HepG2 (cell line): ENCODE measurements around the gene SMO. TPM values are rescaled to one million over a fixed set of nuclear protein-coding genes. Genes with fewer than 3 reads are reported as not detected.

Source experiments
- ATAC-seq: fragments of 200-7000 bp; cut with Tn5 transposase; 3 replicates; pipeline ENCODE4 v1.9.1; 2020; ENCODE audit warnings: mild to moderate bottlenecking, moderate library complexity
- BruUV-seq: library from RNA; stranded (reverse); fragments of 400-500 nt; replicated peaks from 2 replicates; lab custom pipeline; 2021; lab: Mats Ljungman, UMichigan
- CTCF ChIA-PET: fragments of 300-600 bp; formaldehyde crosslinking; extraction: SDS; loops from one replicate; lab custom pipeline; 2021; ENCODE audit warnings: low total read pairs, inconsistent platforms, low intra/inter-chr PET ratio; lab: Yijun Ruan, JAX
- POLR2A ChIA-PET: fragments of 350-600 bp; sonication (Branson Sonifier 250); formaldehyde crosslinking; loops from one replicate; lab custom pipeline; 2020; ENCODE audit warnings: antibody characterized with exemption, inconsistent platforms; lab: Yijun Ruan, JAX
- DNase-seq: peaks from one replicate; pipeline ENCODE4 v3.0.0-alpha.2; 2015; ENCODE audit warnings: low spot score
- FAIRE-seq: peaks from 3 replicates; lab custom pipeline; 2011; peaks lifted over from hg19 to GRCh38; lab: Jason Lieb, UNC
- H2AFZ ChIP-seq: one replicate; pipeline ENCODE4 v1.6.1; 2011; ENCODE audit warnings: low read length, inconsistent platforms
- H3K27ac ChIP-seq: fragments of 300-600 bp; 3 replicates; pipeline ENCODE4 v1.8.0; 2011; ENCODE audit warnings: mixed run types, mild to moderate bottlenecking, mixed read lengths, low read length, inconsistent platforms; ENCODE audit not compliant: insufficient read depth; ENCODE audit errors: extremely low read length
- H3K27me3 ChIP-seq, 2 experiments: fragments of 200-600 bp in 1 of 2; 2 replicates in 1 of 2; 3 replicates in 1 of 2; pipeline versions ENCODE4 v1.6.0 to v1.8.0; 2011; ENCODE audit warnings: low read length in 2 of 2, mild to moderate bottlenecking in 2 of 2, moderate library complexity in 2 of 2, inconsistent platforms in 1 of 2; ENCODE audit not compliant: insufficient read depth in 2 of 2, control insufficient read depth in 1 of 2
- H3K36me3 ChIP-seq, 2 experiments: fragments of 200-600 bp in 1 of 2; replicated peaks in 1 of 2; 2 replicates in 1 of 2; 3 replicates in 1 of 2; pipeline versions ENCODE4 v1.5.1 to v1.8.0; 2011; ENCODE audit warnings: low read length in 2 of 2, inconsistent platforms in 1 of 2; ENCODE audit not compliant: insufficient read depth in 2 of 2, control insufficient read depth in 1 of 2
- H3K4me1 ChIP-seq: 2 replicates; pipeline ENCODE4 v1.5.1; 2012; ENCODE audit warnings: low read length, inconsistent platforms; ENCODE audit not compliant: insufficient read depth
- H3K4me2 ChIP-seq: 2 replicates; pipeline ENCODE4 v1.6.0; 2011; ENCODE audit warnings: low read depth, low read length, inconsistent platforms
- H3K4me3 ChIP-seq, 3 experiments: fragments of 200-600 bp in 1 of 3; sonication (generic), shearing (Covaris generic) in 1 of 3; replicated peaks in 1 of 3; 2 replicates each; pipeline ENCODE4 v1.5.1; 2011 to 2016; ENCODE audit warnings: low read length in 3 of 3, inconsistent platforms in 2 of 3, low read depth in 2 of 3, mild to moderate bottlenecking in 2 of 3, control low read depth in 1 of 3, mixed read lengths in 1 of 3; ENCODE audit not compliant: insufficient read depth in 1 of 3
- H3K79me2 ChIP-seq: one replicate; pipeline ENCODE4 v1.6.1; 2011; ENCODE audit warnings: low read length, inconsistent platforms; ENCODE audit not compliant: insufficient read depth
- H3K9ac ChIP-seq: 2 replicates; pipeline ENCODE4 v1.6.0; 2011; ENCODE audit warnings: mild to moderate bottlenecking, low read depth, low read length, inconsistent platforms; ENCODE audit not compliant: insufficient read depth
- H3K9me3 ChIP-seq: 2 replicates; pipeline ENCODE4 v1.5.1; 2012; ENCODE audit warnings: mild to moderate bottlenecking, low read length
- H4K20me1 ChIP-seq: 2 replicates; pipeline ENCODE4 v1.6.0; 2011; ENCODE audit warnings: inconsistent platforms, mild to moderate bottlenecking, low read length, moderate library complexity; ENCODE audit not compliant: insufficient read depth
- CAMTA2 ChIP-seq: sonication (generic); formaldehyde crosslinking; IDR thresholded peaks from 2 replicates; pipeline ENCODE4 v1.4.0; 2020; ENCODE audit warnings: mild to moderate bottlenecking, missing genetic modification reagents, borderline replicate concordance
- DNMT1 ChIP-seq: sonication (generic); formaldehyde crosslinking; IDR thresholded peaks from 2 replicates; pipeline ENCODE4 v1.5.1; 2020; ENCODE audit warnings: mild to moderate bottlenecking, missing genetic modification reagents
- FOXC1 ChIP-seq: sonication (generic); formaldehyde crosslinking; IDR thresholded peaks from 2 replicates; pipeline ENCODE4 v1.8.0; 2022; ENCODE audit warnings: mild to moderate bottlenecking, missing genetic modification reagents, borderline replicate concordance
- HDAC1 ChIP-seq: sonication (generic); formaldehyde crosslinking; IDR thresholded peaks from 2 replicates; pipeline ENCODE4 v1.5.1; 2020; ENCODE audit warnings: mild to moderate bottlenecking, missing genetic modification reagents
- KDM4B ChIP-seq: sonication (generic); formaldehyde crosslinking; IDR thresholded peaks from 2 replicates; pipeline ENCODE4 v1.4.0; 2020; ENCODE audit warnings: missing genetic modification reagents
- MED8 ChIP-seq: sonication (generic); formaldehyde crosslinking; IDR thresholded peaks from 2 replicates; pipeline ENCODE4 v1.8.1; 2023; ENCODE audit warnings: mild to moderate bottlenecking, missing genetic modification reagents; ENCODE audit not compliant: insufficient replicate concordance
- NCOA1 ChIP-seq: sonication (generic); formaldehyde crosslinking; IDR thresholded peaks from 2 replicates; pipeline ENCODE4 v1.9.0; 2021; ENCODE audit warnings: missing genetic modification reagents
- NFE2L1 ChIP-seq: sonication (generic); formaldehyde crosslinking; IDR thresholded peaks from 2 replicates; pipeline ENCODE4 v1.4.0; 2020; ENCODE audit warnings: missing genetic modification reagents, mild to moderate bottlenecking, borderline replicate concordance
- PHF21A ChIP-seq: sonication (generic); formaldehyde crosslinking; IDR thresholded peaks from 2 replicates; pipeline ENCODE4 v1.5.0; 2020; ENCODE audit warnings: mild to moderate bottlenecking, missing genetic modification reagents
- POLR2AphosphoS5 ChIP-seq: IDR thresholded peaks from 2 replicates; pipeline ENCODE4 v1.6.1; 2012; ENCODE audit warnings: low read depth, low read length
- SOX13 ChIP-seq, 3 experiments: fragments of 450-650 bp in 1 of 3; sonication (generic) in 1 of 3; formaldehyde crosslinking in 1 of 3; IDR thresholded peaks in 2 of 3; conservative IDR thresholded peaks in 1 of 3; 2 replicates each; pipeline versions ENCODE4 v1.5.0 to v1.6.1; 2016 to 2020; ENCODE audit warnings: antibody characterized with exemption in 1 of 3, mild to moderate bottlenecking in 1 of 3, missing compliant biosample characterization in 1 of 3, missing genetic modification reagents in 1 of 3, moderate library complexity in 1 of 3
- STAG1 ChIP-seq: sonication (generic); formaldehyde crosslinking; IDR thresholded peaks from 2 replicates; pipeline ENCODE4 v1.4.0; 2020; ENCODE audit warnings: missing genetic modification reagents
- TCF7 ChIP-seq: sonication (generic); IDR thresholded peaks from 2 replicates; pipeline ENCODE4 v1.6.1; 2016; ENCODE audit warnings: antibody characterized with exemption, low read depth
- ZGPAT ChIP-seq: IDR thresholded peaks from 2 replicates; pipeline ENCODE4 v1.6.1; 2016; ENCODE audit warnings: mild to moderate bottlenecking
- ZHX1 ChIP-seq: sonication (generic); formaldehyde crosslinking; IDR thresholded peaks from 2 replicates; pipeline ENCODE4 v1.8.1; 2022; ENCODE audit warnings: low read depth, mild to moderate bottlenecking, missing genetic modification reagents
- ZNF264 ChIP-seq: sonication (generic); formaldehyde crosslinking; IDR thresholded peaks from 2 replicates; pipeline ENCODE4 v1.4.0; 2020; ENCODE audit warnings: missing genetic modification reagents
- ZNF414 ChIP-seq: sonication (generic); formaldehyde crosslinking; IDR thresholded peaks from 2 replicates; pipeline ENCODE4 v1.5.0; 2020; ENCODE audit warnings: missing genetic modification reagents
- ZNF510 ChIP-seq: sonication (generic); formaldehyde crosslinking; IDR thresholded peaks from 2 replicates; pipeline ENCODE4 v1.4.0; 2020; ENCODE audit warnings: low read depth, mild to moderate bottlenecking, missing genetic modification reagents
- ZNF547 ChIP-seq: sonication (generic); formaldehyde crosslinking; IDR thresholded peaks from 2 replicates; pipeline ENCODE4 v1.5.1; 2020; ENCODE audit warnings: mild to moderate bottlenecking, missing genetic modification reagents
- WGBS: methylation state at CpG from one replicate; pipeline ENCODE4 v1.1.6; 2017; ENCODE audit warnings: low lambda C conversion rate; 5-methylcytosine and 5-hydroxymethylcytosine counted together
- in situ Hi-C: cut with HindIII; loops from 2 replicates; pipeline ENCODE4 v1.10.0; 2017; ENCODE audit warnings: low pct_unique_long_range_greater_than_20kb; ENCODE audit not compliant: extremely low pct_ligation_motif_present
- intact Hi-C: fragments of 100-400 bp; cut with micrococcal nuclease; formaldehyde crosslinking; loops from one replicate; pipeline ENCODE4 v1.10.0; 2022; ENCODE audit not compliant: unreplicated experiment
- polyA plus RNA-seq, 8 experiments: library from polyadenylated mRNA; depleted of rRNA in 3 of 8; stranded (reverse) in 7 of 8; unstranded in 1 of 8; fragments of >200 nt; fragmentation: Illumina TruSeq in 4 of 8; extraction: Trizol in 4 of 8; gene quantifications; 2 replicates each; pipeline versions ENCODE4 v1.2.1 to v1.2.3, GENCODE V29; 2011 to 2016; ENCODE audit warnings: low read depth in 4 of 8, missing spikeins in 1 of 8, mixed read lengths in 1 of 8; ENCODE audit not compliant: insufficient read depth in 1 of 8
- total RNA-seq, 5 experiments: library from RNA; depleted of rRNA; stranded (reverse); fragments of >200 nt; fragmentation: Illumina TruSeq; extraction: Trizol; gene quantifications; 2 replicates each; pipeline ENCODE4 v1.2.3, GENCODE V29; 2016; ENCODE audit warnings: low read depth in 1 of 5

Gene SMO
- total and polyA plus RNA-seq, 2 of the 13 experiments (the other 11 are each of a cell fraction or from before 2014, with no cell fraction given) = 23.8 to 32.3 TPM

GRCh38 chr7:129224251-129225205, 36.1 kb downstream of the SMO start, which contains the start of gene AHCYL2:
TSS of gene AHCYL2 (plus strand) at chr7:129225030.
- ChIA-PET CTCF (no interaction called here), POLR2A (interaction anchor here (0.5 to 1.2 kb wide), 4 partner anchors 66 to 340 kb away, joined by 3 read pairs; partner anchors contain the start of gene TNPO3)
- Histone ChIP-seq H3K79me2 (peaks cover 23% of the 10 kb centered on the region), H3K36me3 (no peaks in the 10 kb centered on the region), H3K9me3 (no peaks in the 10 kb centered on the region), H3K9ac (peak within 1 kb of the TSS; percentile 67), H3K4me2 (peak within 1 kb of the TSS; percentile 81), H4K20me1 (no peaks in the 10 kb centered on the region), H3K4me3 (peak within 1 kb of the TSS; percentile 76 to 97 (median 82)), H3K4me1 (peaks cover 28% of the 10 kb centered on the region), H3K27ac (peak within 1 kb of the TSS; percentile 68), H2AFZ (peak within 1 kb of the TSS; percentile 92), H3K27me3 (no peaks in the 10 kb centered on the region)
- FAIRE-seq (peak; percentile 67), DNase-seq (peak; percentile 91), ATAC-seq (peak; percentile 96)
- WGBS = under 1% methylated on average over 53 of the region's 63 CpGs
- in situ Hi-C loops = no loop called here
- intact Hi-C loops = loop anchor here (2.0 kb wide), 1 partner anchor 46 kb away; no protein-coding TSS in a partner anchor
- no TSS peak for BruUV-seq
- TF ChIP-seq NCOA1 (CRISPR knock-in tag) (no peak), ZHX1 (no peak; the same call in 1 of the 2 replicates), DNMT1 (CRISPR knock-in tag) (peak; percentile 52; the same call in 1 of the 2 replicates), NFE2L1 (CRISPR knock-in tag) (no peak), KDM4B (no peak), ZGPAT (CRISPR knock-in tag) (peak; percentile 32; the same call in 1 of the 2 replicates), ZNF510 (no peak), MED8 (no peak), FOXC1 (CRISPR knock-in tag) (no peak), HDAC1 (CRISPR knock-in tag) (peak; percentile 50), ZNF547 (CRISPR knock-in tag) (no peak), STAG1 (CRISPR knock-in tag) (no peak), CAMTA2 (no peak), TCF7 (no peak), PHF21A (CRISPR knock-in tag) (no peak), POLR2AphosphoS5 (peak; percentile 62), SOX13 (IDR thresholded peaks at IDR 0.05) (no peak), SOX13 (CRISPR knock-in tag; conservative IDR thresholded peaks at IDR 0.05 in 1 of 2, IDR thresholded peaks at IDR 0.05 in 1 of 2) (no peak), ZNF414 (CRISPR knock-in tag) (no peak), ZNF264 (CRISPR knock-in tag) (no peak)
